ENCODE measurements around the gene KDM2A.

KDM2A gene

DNA sequence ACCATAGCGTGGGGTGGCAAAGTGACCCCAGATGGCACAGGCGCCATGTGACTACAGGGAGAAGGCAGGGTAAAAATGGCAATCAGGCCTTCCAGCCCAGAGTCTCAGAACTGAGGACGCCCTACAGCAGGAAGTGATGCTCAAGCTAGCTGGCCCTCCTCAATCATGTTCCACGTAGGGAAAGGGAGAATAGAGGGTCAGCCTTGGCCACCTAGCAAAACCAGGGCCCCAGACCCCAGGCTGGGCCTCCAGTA is 169.1 kb downstream of the KDM2A start:
- no peak for DNase-seq

DNA sequence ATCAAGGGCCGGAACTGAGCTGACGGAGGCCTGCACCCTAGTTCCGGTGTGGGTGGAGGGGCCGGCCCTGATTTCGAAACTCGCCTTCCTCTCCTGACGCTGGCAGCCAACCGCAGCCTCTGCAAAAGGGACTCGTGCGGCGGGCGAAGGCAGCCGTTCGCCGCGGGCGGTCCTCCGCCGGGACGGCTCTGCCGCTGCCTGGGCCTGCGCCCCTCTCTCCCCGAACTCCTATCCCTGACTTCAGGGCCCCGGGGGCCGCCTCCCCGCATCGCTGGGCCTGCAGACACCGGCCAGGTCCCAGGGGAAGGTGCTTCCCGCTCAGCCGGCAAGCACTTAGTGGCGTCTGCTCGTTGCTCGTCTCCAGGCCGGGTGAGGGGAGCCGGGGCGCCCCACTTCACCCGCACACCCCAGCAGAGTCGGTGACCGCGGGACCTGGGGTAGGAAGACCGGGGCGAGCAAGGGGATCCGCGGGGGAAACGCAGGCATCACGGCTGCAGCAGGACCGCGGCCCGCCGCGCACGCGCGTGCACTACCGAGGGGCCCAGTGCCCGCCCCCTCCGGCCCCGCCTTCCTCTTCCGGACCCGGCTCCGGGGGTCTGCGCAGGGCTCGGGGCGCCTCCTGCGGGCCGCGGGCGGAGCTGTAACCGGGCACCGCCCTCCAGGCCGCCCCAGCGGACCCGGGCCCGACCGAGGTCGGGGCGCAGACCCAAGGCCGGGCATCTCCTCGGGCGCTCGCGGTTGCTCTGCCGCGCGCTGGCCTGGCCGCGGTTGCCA is 169.6 kb downstream of the KDM2A start:
- DNase-seq, result peak; percentile 95

DNA sequence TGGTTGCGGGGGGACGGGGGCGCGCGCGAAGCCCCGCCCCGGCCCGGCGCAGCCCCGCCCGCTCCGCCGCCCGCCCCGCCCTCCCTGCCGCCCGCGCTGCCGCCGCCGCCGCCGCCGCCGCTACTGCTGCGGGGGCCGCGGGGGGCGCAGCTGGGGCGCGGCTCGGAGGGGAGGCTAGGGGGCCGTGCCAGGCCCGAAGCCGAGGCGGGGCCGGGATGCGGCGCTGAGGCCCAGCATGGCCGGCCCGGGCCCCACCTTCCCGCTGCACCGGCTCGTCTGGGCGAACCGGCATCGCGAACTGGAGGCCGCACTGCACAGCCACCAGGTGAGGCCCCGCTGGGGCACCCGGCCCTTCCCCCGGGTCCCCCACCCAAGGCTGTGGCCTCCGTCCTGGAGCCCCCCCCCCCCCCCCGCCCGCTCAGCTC is 170.2 kb downstream of the KDM2A start, which contains the start of gene ANKRD13D:
Gene ANKRD13D, plus strand, starts transcription at position 78 of the 425 bp plus-strand sequence. Its CDS starts 158 bp downstream, at position 236.
- no peak for DNase-seq

DNA sequence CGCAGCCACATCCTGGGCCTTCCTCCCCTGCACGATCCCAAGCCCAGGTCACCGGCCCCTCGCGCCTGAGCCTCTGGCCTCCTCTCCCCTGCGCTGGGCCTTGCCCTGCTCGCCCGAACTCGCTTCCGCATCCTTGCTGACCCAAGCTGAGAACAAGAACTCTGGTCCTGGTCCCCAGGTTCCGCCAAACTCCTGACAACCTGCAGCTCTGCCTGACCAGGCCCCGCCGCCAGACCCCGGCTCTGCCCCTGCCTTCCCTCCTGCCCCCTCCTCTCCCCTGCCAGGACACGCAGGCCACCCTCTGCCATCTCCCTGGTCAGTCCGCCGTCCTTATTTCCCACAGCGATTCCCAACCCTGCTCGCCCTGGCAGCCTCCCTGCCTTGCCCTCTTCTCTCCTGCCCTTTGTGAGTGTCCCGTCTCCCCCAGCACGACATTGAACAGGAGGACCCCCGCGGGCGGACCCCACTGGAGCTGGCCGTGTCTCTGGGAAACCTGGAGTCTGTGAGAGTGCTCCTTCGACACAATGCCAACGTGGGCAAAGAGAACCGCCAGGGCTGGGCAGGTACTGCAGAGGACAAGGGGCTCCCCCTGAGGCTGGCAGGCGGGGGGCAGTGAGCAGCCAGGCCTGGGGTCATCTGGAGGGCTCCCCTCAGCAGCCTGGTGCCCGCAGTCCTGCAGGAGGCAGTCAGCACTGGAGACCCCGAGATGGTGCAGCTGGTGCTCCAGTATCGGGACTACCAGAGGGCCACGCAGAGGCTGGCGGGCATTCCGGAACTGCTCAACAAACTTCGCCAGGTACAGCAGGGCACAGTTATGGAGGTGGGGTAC is 170.8 kb downstream of the KDM2A start:
- DNase-seq, result peak; percentile 42

DNA sequence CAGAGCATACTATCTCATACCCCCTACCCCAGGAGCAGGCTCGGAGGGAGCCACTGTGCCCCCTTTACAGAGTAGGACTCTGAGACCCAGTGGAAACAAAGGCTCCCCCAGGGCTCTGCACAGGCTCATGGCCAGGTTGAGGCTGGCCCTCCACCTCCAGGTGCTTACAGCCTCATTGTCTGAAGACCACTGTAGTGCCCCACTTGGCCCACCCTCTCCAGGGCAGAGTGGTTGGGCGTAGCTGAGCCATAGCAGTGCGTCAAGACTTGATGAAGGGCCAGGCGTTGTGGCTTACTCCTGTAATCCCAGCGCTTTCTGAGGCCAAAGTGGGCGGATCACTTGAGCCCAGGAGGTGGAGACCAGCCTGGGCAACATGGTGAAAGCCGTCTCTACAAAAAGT is 171.7 kb downstream of the KDM2A start:
- DNase-seq, result no peak

DNA sequence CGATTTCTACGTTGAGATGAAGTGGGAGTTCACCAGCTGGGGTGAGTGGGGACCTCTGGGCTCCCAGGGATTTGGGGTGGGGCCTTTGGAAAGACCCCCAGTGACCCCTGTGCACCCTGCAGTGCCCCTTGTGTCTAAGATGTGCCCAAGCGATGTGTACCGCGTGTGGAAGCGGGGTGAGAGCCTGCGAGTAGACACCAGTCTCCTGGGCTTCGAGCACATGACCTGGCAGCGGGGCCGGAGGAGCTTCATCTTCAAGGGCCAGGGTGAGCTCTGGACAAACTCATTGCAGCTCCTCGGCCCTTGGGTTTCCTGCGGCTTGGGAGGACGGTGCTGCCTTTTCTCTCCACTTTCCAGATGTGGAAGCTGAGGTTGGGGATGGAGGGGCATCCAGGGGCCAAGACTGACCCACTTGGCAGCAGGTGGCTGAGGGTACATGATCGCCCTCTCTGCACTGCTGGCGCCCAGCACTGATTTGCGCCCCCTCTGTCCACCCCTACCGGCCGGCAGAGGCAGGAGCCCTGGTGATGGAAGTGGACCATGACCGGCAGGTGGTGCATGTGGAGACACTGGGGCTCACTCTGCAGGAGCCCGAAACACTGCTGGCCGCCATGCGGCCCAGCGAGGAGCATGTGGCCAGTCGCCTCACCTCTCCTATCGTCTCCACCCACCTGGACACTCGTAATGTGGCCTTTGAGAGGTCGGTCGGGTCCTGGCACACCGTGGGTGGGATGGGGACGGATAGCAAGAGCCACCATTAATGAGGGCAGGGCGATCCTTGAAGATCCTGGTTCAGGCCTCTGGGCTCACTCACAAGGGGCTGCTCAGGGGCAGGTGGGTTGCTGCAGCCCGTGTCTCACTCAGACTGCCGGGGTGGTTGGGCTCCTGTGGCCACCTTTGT is 172.7 kb downstream of the KDM2A start:
- no peak for DNase-seq

DNA sequence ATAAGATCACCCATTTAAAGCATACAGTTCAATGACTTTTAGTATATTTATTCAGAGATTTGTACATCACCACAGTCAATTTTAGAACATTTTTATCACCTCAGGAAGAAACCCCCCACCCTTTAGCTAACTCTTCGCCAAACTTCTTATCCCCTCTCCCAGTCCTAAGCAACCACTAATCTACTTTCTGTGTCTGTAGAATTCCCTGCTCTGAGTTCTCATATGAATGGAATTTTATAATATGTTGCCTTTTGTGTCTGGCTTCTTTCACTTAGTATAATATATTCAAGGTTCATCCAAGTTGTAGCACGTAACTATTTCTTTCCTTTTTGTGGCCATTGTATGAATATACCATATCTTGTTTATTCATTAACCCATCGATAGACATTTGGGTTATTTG is 173.6 kb downstream of the KDM2A start:
- DNase-seq, result no peak

DNA sequence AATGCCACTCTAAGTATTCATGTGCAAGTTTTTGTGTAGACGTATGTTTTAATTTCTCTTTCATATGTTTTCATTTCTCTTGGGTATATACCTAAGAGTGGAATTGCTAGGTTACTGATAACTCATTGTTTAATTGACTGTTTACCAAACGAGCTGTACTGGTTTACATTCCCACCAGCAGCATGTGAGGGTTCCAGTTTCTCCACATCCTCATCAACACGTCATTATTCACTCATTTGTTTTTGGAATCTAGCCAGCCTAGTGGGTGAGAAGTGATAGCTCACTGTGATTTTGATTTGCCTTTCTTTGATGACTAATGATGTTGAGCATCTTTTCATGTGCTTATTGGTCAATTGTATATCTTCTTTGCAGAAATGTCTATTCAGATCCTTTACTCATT is 174.0 kb downstream of the KDM2A start:
- DNase-seq, result peak; percentile 38

DNA sequence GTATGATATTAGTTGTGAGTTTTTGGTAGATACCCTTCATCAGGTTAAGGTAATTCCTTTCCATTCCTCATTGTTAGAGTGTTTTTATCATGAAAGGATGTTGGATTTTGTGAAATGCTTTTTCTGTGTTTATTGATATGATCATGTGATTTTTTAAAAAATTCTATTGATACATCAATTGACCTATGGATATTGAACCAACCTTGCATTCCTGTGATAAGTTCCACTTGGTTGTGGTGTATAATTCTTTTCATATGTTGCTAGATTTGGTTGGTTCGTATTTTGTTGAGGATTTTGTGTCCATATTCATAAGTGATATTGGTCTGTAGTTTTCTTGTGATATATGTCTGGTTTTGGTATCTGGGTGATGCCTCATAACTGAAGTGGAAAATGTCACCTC is 176.8 kb downstream of the KDM2A start:
- DNase-seq, result peak; percentile 67

DNA sequence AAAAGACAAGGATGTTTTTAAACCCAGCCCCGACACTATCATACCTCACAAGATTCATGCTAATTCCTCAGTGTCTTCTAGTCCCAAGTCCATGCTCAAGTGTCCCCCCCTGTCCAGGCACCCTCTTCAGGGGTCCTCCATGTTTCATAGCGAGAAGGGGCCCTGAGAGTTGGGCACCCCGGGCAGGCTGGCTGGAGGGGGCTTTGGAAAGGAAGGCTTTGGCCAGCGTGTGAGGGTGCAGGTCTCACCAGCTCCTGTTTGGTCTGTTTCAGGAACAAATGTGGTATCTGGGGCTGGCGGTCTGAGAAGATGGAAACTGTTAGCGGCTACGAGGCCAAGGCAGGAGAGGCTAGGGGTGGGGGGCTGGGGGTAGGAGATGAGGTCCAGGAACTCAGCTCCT is 179.7 kb downstream of the KDM2A start:
- no peak for DNase-seq

DNA sequence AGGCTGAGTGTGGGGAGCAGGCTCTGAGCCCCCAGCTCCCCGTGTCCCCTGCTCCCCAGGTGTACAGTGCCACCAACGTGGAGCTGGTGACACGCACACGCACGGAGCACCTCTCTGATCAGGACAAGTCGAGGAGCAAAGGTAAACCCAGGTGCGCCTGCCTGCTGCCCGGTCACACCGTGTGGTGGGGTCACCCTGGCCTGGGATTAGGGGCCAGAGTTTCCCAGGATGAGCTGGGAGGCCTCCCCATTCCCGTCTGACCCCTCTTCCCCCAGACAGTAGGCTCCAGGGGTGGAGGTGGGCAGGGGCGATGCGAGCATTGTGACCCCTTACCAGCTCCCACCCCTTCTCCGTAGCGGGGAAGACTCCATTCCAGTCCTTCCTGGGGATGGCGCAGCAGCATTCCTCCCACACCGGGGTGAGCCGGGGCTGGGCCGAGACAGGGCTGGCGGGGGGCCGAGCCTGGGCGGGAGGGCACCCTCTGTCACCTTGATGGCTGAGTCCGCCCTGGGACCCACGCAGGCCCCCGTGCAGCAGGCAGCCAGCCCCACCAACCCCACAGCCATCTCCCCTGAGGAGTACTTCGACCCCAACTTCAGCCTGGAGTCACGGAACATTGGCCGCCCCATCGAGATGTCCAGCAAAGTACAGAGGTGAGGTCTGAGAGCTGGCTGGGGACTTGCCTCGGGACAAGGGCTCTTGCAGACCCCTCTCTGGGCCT is 180.6 kb downstream of the KDM2A start:
- no peak for DNase-seq

DNA sequence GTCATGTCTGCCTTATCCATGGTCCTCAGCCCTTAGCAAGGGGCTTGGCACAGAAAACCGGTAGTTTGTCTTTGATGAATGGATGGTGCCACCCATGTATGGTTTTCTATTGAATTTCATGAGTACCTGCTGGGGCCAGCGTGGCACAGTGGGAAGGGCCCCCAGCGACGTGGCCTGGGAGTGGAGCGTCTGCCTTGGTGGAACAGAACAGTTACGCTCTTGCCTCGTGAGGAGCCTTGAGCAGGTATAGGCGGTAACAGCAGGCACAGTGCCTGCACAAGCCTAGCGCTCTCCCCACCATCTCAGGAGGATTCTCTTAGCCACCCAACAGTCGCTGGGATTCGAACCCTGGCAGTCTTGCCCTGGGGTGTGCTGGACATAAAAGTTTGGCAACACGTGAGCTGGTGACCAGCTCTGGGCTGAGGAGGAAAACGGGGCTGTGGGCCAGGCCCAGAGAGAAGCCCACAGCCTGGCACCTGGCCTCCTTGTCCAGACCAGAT is 181.2 kb downstream of the KDM2A start:
- DNase-seq, result no peak

DNA sequence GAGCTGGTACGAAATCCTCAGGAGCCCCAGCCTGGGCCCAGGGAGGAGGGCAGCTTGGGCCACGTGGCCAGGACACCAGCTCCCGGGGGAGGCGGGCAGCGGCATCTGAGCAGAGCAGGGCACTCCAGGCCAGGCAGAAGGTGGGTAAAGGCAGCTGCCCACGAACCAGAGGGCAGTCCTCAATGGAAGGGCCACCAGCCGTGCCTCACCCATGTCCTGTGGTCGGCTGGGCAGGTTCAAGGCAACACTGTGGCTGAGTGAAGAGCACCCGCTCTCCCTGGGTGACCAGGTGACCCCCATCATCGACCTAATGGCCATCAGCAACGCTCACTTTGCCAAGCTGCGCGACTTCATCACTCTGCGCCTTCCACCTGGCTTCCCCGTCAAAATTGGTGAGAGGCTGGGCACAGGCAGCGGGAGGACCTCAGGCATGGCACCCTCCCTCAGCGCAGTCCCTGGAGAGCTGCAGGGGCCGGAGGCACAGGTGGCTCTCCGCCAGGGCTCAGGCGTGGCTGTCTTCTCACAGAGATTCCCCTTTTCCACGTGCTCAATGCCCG is 181.8 kb downstream of the KDM2A start:
- DNase-seq, result no peak

DNA sequence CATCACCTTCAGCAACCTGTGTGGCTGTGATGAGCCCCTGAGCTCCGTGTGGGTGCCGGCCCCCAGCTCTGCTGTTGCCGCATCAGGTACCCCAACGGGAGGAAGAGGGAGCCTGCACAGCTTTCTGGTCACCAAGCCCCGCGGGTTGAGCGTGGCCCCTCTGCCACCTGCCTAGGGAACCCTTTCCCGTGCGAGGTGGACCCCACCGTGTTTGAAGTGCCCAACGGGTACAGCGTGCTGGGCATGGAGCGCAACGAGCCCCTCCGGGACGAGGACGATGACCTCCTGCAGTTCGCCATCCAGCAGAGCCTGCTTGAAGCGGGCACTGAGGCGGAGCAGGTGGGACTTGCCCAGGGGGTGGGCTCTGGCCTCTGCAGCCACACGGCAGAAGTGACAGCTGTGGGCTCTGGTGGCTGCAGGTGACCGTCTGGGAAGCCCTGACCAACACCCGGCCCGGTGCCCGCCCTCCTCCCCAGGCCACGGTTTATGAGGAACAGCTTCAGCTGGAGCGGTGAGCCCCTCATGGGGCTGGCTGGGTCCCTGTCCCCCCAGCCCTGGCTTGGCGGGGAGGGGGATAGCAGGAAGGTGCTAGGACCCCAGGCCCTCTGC is 182.4 kb downstream of the KDM2A start:
- DNase-seq, result no peak

DNA sequence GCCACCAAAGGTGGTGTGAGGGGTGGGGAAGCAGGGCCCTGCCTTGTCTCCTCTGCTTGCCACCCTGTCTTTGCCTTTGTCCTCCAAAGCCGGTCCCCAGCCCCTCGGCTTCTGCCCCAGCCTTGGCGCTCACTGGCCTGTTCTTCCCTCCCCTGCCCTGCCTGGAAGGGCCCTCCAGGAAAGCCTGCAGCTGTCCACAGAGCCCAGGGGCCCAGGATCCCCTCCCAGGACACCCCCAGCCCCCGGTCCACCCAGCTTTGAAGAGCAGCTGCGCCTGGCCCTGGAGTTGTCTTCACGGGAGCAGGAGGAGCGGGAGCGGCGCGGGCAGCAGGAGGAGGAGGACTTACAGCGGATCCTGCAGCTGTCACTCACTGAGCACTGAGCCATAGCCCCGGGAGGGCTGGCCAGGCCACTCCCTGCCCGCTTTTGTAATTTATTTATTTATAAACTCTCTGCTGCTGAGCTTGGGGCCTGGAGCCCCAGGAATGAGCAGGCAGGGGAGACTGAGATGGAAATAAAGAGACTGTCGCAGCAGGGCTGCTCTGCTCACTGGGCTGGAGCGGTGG is 183.0 kb downstream of the KDM2A start:
- DNase-seq, result no peak

DNA sequence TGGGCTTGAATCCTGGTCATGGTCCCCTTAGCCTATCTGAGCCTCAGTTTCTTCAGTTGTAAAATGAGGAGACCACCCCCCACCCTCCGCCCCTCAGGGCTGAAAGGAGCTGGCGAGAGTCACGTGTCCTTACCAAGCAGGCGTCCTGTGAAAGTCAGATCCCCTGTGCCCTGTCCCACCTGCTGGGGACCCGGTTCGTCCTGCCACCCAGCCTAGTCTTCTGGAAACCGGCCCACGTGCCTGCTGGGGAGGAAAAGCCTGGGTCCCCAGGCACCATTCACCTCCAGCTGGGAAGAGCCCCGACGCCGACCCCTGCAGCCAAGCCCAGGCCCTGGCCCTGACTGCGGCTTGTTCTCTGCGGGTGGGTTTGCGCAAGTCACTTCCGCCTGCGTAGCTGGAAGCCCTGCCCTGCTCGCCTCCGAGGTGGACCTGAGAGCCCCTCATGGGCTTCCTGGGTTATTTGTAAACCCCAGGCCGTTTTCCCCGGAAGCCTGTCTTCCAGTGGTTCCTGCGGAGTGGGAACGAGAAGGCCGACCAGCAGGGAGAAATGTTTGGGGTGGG is 183.6 kb downstream of the KDM2A start:
- DNase-seq, result peak; percentile 73

DNA sequence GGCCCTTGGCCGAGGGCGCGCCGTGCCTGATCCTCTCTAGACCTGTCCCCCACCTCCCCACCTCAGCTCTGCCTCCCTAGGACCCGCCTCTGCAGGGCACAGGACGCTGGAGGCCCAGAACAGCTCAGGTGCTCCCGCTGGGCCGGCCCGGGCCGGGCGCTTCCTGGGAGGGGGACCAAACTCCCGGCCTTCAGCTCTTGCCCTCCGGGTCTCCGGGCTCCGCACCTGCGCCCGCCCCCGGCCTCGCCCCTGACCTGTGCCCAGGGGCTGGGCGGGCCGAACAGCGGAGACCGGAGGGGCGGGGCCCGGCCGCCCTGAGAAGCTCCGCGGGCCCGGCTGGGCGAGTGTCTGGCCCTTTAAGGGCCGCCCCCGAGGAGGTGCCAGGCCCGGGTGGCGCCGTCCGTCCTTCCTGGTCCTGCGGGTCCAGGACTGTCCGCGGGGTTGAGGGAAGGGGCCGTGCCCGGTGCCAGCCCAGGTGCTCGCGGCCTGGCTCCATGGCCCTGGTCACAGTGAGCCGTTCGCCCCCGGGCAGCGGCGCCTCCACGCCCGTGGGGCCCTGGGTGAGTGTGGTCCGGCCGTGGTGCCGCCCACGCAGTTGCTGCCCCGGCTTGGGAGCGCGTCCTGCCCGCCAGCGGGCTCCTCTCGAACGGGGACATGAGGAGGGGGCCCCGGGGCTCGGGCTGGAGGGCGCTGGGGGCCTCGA is 184.2 kb downstream of the KDM2A start, which contains the start of gene SSH3:
Gene SSH3, plus strand, starts transcription at position 399 of the 703 bp plus-strand sequence. Its CDS starts 96 bp downstream, at position 495.
- peak; percentile 86 for DNase-seq

DNA sequence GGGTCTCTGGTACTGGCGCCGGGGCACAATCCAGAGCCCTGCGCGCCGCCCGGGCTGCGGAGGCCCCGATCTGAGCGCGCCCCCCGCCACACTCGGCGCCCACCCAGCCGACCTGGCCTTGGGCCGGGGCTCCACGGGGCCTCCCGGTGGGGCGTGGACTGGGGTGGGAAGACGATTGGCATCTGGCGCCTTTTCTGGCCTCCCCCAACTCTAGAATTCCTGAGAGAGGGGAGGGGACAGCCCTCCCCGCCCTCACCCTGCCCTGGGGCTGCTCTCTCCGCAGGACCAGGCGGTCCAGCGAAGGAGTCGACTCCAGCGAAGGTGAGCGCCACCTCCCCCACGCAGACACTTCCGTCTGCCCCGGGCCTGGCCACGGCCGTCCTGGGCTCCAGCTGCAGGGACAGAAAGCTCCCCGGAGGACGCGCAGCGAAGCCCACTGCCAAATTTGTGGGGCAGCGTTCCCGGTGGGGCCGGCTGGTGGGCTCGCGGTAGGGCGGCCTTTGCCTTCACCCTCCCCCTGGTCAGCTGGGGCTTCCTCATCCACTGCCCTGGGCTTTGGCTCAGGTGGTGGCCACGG is 184.9 kb downstream of the KDM2A start:
- peak; percentile 33 for DNase-seq

DNA sequence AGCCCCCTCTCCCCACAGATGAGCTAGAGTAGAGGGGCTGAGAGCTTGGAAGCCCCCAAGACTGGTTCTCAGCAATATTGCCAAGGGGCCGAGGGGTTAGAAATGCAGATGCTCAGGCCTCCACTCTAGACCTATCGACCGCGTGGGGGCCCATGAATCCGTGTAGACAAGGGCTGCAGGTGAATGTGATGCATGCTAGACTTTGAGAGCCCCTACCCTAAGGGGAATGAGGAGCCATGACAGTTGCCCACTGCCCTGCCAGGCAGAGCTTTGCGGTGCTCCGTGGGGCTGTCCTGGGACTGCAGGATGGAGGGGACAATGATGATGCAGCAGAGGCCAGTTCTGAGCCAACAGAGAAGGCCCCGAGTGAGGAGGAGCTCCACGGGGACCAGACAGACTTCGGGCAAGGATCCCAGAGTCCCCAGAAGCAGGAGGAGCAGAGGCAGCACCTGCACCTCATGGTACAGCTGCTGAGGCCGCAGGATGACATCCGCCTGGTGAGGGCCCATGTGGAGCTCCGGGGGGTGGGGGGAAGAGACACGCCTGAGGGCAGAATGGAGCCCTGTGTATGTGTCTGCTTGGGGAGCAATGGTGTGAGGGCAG is 185.5 kb downstream of the KDM2A start:
- DNase-seq, result no peak

Measured in hematopoietic multipotent progenitor cell treated with erythropoietin and hydrocortisone succinate and interleukin-3 and kit ligand, for 6 days (in vitro differentiated cells).